DMS 273 treated with DMSO at 0.1 percent for 48 hours (cell line): Measurements from ENCODE around the gene FGF3.

Source experiments
- DNase-seq: peaks from one replicate; lab custom pipeline; 2025; lab: John Stamatoyannopoulos, UW

The FGF3 gene

GRCh38 chr11:69843529-69843921, 24.3 kb upstream of the FGF3 start:
- no peak for DNase-seq

- DNase-seq: no peak
Observed at GRCh38 chr11:69842746-69843528, 23.7 kb upstream of the FGF3 start.

GRCh38 chr11:69841859-69842698, 22.9 kb upstream of the FGF3 start:
- no peak for DNase-seq

- no peak for DNase-seq
Observed at GRCh38 chr11:69841170-69841858, 22.1 kb upstream of the FGF3 start.

GRCh38 chr11:69840371-69841169, 21.4 kb upstream of the FGF3 start:
- no peak for DNase-seq

- no peak for DNase-seq
Observed at GRCh38 chr11:69839516-69839915, 20.3 kb upstream of the FGF3 start.

- no peak for DNase-seq
Observed at GRCh38 chr11:69837791-69838190, 18.6 kb upstream of the FGF3 start.

- no peak for DNase-seq
Observed at GRCh38 chr11:69836401-69836800, 17.2 kb upstream of the FGF3 start.

GRCh38 chr11:69834811-69835800, 15.9 kb upstream of the FGF3 start:
- DNase-seq: no peak

GRCh38 chr11:69834251-69834650, 15.0 kb upstream of the FGF3 start:
- DNase-seq: no peak

- no peak for DNase-seq
Observed at GRCh38 chr11:69832561-69833413, 13.6 kb upstream of the FGF3 start.

- no peak for DNase-seq
Observed at GRCh38 chr11:69831985-69832384, 12.8 kb upstream of the FGF3 start.

GRCh38 chr11:69830086-69830485, 10.9 kb upstream of the FGF3 start:
- DNase-seq: no peak

- DNase-seq: no peak
Observed at GRCh38 chr11:69828971-69829344, 9.7 kb upstream of the FGF3 start.

GRCh38 chr11:69828276-69828970, 9.2 kb upstream of the FGF3 start:
- no peak for DNase-seq

- DNase-seq: no peak
Observed at GRCh38 chr11:69826773-69827172, 7.6 kb upstream of the FGF3 start.

- no peak for DNase-seq
Observed at GRCh38 chr11:69825941-69826340, 6.7 kb upstream of the FGF3 start.

GRCh38 chr11:69825037-69825834, 6.0 kb upstream of the FGF3 start:
- DNase-seq: no peak
